HG03378 (cell line): ENCODE data around the gene CPOX.

Experiments used
- ATAC-seq: cut with Tn5 transposase; IDR thresholded peaks from one replicate; pipeline ENCODE4 v1.9.1; 2021; ENCODE audit warnings: mild to moderate bottlenecking, moderate library complexity; ENCODE audit not compliant: unreplicated experiment

CPOX gene

DNA sequence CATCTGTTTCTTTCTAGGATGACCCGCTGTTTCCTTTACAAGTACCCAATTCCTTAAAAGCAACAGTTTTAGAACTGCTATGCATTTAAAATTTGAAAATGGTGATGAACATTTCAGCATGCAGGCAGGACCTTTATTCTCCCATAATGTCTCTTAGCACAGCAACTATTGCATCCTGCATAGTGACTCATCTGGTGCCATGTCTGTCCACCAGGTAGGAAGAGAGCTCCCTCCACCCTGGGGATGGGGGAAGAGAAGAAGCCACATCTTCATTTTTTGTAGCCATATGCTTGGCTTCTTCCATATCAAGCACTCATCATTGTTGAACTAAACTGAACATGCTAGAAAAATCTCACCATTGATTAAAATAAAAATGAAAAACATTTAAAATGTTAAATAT, 51.7 kb downstream of the CPOX start:
- no peak for ATAC-seq

DNA sequence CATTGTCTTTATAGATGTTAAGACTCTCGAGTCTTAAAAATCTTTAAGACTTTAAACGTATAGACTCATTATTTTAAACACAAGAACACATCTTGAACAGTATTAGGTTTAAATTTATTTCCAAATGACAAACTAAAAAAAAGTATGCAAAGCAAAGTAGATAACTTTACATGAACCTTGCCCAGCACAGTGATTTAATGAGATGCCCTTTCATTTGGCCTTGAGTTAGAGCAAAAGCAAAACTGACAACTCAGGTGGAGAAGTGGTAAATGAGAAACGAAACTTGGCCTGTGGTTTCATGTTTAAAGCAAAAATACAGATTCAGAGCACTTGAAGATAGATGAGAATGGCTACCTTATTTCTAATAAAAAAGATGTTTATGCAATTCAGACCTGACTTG, 53.1 kb downstream of the CPOX start:
- ATAC-seq = peak; percentile 48

DNA sequence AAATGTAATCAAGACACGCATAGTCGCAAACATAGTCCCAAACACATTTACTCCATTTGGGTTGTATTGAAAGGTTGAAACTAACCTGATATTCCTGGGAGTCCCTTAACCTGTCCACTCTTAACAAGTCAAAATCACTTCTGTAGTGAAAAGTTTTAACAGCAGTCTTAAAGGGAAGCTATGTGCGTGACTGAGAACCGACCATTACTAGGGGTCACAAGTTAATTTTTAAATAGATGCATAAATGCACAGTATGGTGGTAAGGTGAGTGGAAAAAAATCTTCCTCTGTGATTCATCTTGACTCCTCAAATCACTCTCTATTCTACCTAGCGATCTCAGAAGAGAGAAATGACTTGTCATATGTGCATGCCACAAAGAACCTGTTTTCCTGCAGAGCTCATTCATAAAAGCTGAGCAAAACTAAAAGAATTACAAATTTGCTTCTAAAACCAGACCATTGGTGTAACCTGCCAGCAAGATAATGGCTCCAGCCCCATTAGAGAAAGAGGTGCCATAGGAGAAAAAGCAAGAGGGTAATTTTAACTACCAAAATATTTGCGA, 56.9 kb downstream of the CPOX start:
- ATAC-seq = peak; percentile 85

DNA sequence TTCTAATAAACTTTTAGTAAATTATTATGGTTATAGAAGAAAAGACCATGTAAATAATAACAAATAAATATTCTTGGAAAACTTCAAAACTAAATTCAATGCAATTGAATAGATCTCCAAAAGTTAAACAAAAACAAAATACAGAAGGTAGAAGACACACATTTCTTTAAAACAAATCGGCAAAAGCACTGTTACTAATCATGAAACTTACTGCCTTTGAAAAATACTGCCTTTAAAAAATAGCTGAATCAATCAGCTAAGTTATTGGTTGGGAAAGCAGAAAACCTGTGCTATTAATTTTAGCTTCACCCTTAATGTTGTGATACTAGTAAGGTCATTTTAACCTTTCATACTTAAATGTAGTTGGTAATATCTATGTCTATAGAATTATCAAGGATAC, 58.7 kb downstream of the CPOX start:
- no peak for ATAC-seq

DNA sequence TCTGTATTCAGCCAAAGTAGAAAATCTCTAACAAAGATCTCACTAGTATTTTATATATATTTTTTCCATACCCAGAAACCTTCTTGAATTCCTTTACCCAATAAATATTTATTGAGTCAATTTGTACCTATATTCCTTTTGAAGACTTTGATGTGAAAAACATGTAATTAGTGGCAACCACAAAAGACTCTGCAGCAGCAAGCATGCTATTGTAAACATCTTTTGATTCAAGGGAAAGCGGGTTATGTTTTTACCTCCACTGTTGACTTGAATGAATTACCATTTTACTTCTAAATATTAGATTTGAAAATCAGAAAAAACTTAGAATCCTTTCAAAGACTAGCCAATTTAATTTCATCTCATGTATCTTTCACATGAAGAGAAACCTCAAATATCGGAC, 59.2 kb downstream of the CPOX start:
- ATAC-seq = no peak

DNA sequence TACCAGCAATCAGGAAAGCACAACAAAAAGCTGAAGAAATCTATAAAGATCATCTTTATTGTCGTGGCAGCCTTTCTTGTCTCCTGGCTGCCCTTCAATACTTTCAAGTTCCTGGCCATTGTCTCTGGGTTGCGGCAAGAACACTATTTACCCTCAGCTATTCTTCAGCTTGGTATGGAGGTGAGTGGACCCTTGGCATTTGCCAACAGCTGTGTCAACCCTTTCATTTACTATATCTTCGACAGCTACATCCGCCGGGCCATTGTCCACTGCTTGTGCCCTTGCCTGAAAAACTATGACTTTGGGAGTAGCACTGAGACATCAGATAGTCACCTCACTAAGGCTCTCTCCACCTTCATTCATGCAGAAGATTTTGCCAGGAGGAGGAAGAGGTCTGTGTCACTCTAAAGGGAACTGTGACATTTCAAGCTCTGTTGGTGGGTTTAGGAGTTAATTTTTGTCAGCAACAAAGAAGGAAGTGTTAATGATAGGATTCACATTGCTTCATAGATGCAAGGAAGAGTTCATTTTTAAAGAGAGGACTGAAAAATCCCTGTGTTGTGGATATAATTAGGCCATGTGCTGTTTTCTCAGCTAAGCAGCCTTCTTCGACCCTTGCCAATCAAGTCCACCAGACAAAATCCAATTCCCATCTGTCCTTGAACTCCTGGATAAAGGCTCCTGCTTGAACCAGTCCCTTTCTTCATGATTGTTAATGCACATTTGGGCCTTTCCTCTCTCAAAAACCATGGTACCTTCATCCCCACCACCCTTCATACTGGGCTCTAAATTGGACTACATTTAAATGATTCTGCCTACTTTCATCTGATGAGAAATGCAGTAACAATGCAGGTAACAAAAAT, 60.5 kb downstream of the CPOX start:
- no peak for ATAC-seq

DNA sequence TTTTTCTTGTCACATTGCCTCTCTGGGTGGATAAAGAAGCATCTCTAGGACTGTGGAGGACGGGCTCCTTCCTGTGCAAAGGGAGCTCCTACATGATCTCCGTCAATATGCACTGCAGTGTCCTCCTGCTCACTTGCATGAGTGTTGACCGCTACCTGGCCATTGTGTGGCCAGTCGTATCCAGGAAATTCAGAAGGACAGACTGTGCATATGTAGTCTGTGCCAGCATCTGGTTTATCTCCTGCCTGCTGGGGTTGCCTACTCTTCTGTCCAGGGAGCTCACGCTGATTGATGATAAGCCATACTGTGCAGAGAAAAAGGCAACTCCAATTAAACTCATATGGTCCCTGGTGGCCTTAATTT, 61.2 kb downstream of the CPOX start:
- no peak for ATAC-seq

DNA sequence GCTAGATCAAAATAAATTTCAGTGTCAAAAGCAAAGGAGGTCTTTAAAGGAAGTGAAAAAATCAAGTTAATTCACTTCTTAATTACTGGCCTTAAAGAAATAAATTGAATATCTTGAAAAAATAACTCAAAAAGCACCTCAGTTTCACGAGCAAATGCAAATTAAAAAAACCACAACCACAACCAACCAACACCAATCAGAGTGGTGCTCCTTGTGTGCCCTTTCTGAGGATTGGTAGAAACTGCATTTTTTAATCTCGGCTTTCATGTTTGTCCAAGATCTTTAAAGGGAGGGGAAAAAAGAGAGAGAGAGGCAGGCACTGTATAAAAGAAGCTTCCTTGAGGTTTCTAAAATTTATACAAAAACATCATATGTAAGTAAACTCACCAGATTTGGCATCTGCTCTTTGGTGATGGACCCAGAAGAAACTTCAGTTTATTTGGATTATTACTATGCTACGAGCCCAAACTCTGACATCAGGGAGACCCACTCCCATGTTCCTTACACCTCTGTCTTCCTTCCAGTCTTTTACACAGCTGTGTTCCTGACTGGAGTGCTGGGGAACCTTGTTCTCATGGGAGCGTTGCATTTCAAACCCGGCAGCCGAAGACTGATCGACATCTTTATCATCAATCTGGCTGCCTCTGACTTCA, 61.7 kb downstream of the CPOX start, which contains the start of gene GPR15:
Gene GPR15, plus strand, starts transcription at position 357 of the 653 bp plus-strand sequence. Its CDS starts 56 bp downstream, at position 413.
- ATAC-seq = peak; percentile 22

DNA sequence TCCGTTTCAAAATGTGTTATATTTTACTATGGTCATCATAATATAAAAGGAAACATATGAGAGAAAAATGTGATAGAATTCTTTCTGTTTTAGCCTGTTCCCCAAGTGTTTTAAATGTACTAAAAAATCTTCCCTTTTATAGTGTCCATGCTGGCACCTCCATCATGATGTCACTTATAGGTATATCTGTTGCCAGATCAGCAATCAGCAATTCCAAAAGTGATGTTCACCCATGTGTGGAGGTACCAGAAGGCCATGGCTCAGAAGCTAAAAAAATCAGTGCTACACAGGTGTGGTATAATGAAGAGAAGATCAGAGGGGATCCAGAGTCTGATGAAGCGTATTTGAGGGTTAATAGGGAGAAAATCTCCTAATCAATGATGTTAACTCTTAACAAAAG, 62.7 kb downstream of the CPOX start:
- no peak for ATAC-seq

DNA sequence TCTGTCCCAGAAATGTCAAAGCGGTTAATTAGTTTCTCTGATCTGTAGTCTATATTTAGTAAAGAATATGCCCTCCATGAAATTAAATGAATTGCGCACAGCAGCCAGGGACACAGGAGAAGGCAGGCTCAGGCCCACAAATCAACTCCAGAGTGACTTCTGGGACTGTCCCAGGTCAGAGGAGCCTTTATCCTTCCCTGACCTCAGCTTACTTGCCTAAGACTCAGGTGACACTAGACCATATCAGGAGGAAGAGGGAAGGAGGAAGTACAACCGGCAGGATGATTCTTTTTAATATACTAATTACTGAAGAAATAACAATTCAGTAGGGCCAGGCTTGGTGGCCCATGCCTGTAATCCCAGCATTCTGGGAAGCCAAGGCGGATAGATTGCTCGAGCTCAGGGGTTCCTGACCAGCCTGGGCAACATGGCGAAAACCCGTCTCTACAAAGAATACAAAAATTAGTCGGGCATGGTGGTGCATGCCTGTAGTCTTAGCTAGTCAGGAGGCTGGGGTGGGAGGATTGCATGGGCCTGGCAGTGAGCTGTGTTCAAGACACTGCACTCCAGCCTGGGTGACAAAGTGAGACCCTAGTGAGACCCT, 63.5 kb downstream of the CPOX start:
- ATAC-seq = no peak
